Measurements from ENCODE around the gene PSMB2. TPM values are rescaled to one million over a fixed set of nuclear protein-coding genes. Genes with fewer than 3 reads are reported as not detected.

Gene PSMB2
- total RNA-seq, 1 experiment from 2014 or later: 124 TPM

DNA sequence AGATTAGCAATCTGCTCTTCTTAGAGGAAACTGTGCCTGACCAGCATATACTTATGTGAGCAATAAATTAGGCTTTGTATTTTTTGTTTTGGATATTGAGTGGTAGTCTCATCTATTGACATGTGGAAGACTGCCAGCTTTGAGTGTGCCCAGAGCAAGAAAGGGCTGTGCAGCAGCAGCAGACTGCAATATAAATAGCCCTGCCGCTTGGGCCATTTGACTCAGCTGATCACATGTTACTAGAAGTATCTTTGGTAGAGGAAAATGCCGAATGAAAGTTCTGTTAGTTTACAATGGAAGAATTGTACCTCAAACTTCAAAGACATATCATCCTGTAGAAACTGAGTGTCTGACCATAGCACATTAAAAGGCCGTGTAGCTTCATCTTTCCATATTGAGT is 9.1 kb upstream of the PSMB2 start:
- in situ Hi-C loops (cut with HindIII; ENCODE audit: low sequenced_read_pairs): no loop called here
- DNase-seq (ENCODE audit: low spot score): no peak

DNA sequence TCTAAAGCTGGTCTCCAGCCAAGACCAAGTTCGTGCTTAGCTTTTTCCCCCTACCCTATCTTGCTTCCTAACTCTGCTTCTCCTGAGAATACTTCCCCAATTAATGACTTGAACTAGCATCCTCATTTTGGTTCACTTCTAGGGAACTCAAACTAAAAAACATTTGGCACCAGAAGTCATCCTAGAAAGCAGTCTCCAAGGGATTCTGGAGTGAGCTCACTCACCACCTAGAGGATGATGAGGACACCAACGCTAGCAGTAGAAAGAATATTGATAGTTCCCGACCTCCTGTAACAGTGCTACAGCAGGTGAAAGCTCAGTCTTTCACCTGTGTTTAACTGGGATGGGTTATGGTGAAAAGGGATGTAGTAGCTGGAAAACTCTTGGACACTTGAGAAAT is 4.7 kb upstream of the PSMB2 start:
- in situ Hi-C loops (cut with HindIII; ENCODE audit: low sequenced_read_pairs): no loop called here
- DNase-seq (ENCODE audit: low spot score): no peak

DNA sequence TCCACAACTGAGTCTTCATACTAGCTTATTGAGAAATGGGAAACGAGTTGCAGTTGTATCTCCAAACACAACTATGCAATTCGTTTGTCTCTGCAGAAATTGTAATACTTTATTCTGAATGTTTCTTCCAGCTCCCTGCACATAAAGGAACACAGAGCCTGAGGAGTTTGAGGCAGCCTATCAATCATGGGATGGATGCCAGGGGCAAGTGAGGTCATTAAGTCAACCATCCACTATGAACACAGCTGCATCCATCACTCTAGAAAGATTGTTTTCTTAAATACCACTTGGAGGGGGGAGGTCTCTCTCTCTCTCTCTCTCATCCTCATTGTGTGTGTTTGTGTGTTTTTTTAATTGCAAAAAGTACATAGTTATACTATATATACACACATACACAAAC is 2.9 kb upstream of the PSMB2 start:
- in situ Hi-C loops (cut with HindIII; ENCODE audit: low sequenced_read_pairs): no loop called here

DNA sequence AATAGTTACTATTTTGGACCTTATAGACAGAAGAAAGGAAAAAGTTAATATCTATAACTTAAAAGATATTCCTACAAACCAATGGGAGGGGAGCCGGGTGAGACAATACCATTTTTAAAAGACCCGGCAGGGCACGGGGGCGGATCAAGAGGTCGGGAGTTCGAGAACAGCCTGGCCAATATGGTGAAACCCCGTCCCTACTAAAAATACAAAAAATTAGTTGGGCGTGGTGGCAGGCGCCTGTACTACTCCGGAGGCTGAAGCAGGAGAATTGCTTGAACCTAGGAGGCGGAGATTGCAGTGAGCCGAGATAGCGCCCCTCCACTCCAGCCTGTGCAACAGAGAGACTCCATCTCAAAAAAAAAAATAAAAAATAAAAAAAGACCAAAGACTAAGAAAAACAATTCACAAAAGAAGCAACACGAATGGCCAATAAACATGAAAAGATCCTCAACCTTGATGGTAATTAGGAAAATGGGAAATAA is 1.2 kb upstream of the PSMB2 start:
- no peak for DNase-seq (ENCODE audit: low spot score)
- in situ Hi-C loops (cut with HindIII; ENCODE audit: low sequenced_read_pairs): no loop called here

More for the DNA sequence above, 2.9 kb upstream of the PSMB2 start:
- no peak for DNase-seq (ENCODE audit: low spot score)

DNA sequence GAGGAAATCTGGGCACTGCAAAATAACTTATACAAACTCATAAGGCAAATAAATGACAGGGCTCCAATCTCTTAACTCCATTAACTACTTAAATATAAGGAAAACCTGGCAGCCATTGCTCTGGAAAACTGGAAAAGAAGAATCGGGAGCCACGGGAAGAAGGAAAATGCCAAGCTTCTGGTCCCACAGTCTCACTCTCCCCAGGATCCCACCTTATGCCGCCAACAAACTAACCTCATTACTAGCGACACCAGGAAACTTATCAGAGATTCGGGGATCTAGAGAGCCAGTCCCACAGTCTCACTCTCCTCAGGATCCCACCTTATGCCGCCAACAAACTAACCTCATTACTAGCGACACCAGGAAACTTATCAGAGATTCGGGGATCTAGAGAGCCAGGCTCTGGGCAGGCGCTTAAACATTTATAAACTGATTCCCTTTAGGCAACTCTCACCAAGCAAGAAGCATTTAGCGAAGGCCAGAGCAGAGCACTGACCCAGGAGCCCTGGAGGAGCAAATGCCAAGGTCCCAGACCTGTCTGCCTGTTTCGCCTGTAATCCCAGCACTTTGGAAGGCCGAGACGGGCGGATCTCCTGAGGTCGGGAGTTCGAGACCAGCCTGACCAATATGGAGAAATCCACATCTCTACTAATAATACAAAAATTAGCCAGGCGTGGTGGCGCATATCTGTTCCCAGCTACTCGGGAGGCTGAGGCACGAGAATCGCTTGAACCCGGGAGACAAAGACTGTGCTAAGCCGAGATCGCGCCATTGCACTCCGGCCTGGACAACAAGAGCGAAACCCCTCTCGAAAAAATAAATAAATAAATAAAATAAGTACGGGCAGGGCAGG is 720 bp downstream of the PSMB2 start:
- DNase-seq (ENCODE audit: low spot score): no peak
- in situ Hi-C loops (cut with HindIII; ENCODE audit: low sequenced_read_pairs): no loop called here

DNA sequence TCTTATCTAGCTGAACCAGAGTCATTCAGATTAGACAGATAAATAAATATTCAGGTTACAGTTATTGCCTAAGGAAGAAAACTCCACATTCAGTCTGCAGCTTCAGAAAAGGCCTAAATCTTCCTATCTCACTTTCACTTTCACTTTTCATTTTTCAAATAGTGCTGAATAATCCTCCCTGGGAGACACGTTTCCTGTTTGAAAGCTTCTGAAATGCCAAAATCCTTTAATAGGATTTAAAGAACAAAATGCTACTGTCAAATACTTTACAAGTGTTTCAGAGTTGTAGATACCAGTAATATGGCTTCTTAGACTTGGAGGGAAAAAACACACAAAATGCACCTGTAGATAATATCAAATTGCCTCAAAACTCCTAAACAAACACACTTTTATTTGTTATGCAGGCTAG is 3.9 kb downstream of the PSMB2 start:
- no peak for DNase-seq (ENCODE audit: low spot score)

DNA sequence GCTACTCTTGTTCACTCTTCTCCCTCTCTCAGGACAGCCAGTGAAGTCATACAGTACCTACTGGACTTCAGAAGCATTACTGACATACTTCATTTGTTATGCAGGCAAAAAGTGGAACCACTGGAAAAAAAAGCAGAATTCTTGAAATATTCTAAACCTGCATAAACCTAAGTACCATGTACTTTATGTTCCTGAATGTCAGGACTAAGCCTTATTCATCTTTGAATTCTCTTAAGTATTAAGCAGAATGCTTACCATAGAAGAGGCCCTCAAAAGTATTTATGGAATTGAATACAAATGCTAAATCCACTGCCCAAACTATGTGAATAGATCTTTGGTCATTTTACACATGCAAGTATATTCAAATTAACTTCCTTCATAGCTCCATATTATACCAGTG is 7.8 kb downstream of the PSMB2 start:
- in situ Hi-C loops (cut with HindIII; ENCODE audit: low sequenced_read_pairs): no loop called here
- no peak for DNase-seq (ENCODE audit: low spot score)

More for the DNA sequence above, 3.9 kb downstream of the PSMB2 start:
- in situ Hi-C loops (cut with HindIII; ENCODE audit: low sequenced_read_pairs): no loop called here

DNA sequence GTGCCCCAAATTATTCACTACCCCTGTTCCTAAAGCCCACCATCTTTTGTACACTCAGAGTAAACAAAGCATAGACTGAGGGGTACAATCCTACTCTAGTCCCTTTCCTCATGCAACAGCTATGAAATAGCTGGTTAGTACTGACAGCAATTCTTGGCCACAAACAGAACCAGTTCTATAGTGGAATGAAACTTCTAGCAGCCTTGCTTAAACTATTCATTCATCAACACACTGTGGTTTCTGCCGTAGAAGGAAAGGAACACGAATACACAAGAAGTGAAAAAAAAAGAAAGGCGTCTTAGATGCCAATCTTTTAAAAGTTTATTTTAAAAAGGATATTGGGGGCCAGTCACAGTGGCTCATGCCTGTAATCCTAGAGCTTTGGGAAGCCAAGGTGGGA is 9.9 kb downstream of the PSMB2 start:
- in situ Hi-C loops (cut with HindIII; ENCODE audit: low sequenced_read_pairs): no loop called here
- no peak for DNase-seq (ENCODE audit: low spot score)

DNA sequence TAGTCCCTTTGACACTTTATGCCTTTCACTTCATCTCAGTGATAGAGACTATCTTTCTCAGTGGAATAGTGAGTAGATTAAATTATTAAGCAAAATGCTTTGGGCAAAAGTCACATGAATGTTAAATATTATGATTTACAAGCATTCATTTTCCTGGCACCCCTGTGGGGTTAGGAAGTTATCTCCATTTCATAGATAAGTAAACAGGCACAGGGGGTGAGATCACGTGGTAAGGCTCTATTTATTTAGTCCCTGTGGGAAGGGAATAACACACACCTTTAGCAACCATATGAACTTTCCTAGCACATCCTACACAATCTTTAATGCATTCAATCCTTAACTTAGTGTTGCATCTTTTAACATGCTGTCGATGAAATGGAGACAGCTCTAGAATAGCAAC is 12.3 kb downstream of the PSMB2 start:
- DNase-seq (ENCODE audit: low spot score): no peak
- in situ Hi-C loops (cut with HindIII; ENCODE audit: low sequenced_read_pairs): no loop called here

DNA sequence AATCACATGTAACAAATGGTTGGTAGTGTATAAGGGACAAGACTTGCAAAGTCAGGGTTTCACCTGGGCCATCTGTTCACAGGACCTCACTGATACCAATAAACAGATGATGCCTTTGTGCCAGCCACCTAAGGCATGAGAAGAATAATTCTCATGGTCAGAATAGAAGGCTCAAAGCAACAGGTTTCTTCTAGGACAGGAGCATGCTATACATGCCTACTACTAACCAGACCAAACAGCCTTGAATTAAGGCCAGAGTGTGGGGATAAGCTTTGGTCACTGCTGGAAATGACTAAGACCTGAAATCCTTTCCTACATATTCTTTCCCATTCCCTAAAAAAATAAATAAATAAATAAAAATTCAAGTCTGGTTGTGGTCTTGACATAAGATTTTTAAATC is 17.5 kb downstream of the PSMB2 start:
- in situ Hi-C loops (cut with HindIII; ENCODE audit: low sequenced_read_pairs): no loop called here
- no peak for DNase-seq (ENCODE audit: low spot score)

DNA sequence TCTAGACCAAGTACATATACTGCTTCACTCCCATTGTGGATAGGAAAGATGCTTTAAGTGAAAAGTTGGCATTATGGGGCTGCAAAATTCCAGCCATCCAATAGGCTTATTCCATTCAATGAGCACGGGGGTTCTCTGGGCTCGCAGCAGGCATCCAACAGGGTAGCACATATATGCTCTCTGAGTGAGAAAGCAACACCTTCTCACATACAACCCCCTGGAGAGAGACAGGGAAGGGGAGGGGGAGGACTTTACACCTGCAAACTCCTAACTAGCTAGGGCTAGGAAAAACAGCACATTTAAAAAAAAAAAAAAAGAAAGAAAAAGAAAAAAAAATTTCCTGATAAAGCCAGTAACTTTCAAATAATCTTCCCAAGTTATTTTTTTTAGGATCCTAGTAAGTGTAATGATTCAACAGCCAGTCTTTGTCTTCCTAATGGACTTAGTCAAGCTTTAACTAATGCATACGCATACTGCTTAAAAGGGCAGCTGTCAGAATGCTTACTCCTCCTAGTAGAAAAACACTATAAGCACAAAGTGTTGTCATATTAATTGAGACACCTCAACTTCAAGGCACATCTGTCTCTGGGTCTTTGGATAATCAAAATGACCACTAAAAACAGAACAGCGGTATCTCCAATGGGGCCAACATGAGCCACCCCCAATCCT is 18.7 kb downstream of the PSMB2 start:
- in situ Hi-C loops (cut with HindIII; ENCODE audit: low sequenced_read_pairs): no loop called here
- no peak for DNase-seq (ENCODE audit: low spot score)

DNA sequence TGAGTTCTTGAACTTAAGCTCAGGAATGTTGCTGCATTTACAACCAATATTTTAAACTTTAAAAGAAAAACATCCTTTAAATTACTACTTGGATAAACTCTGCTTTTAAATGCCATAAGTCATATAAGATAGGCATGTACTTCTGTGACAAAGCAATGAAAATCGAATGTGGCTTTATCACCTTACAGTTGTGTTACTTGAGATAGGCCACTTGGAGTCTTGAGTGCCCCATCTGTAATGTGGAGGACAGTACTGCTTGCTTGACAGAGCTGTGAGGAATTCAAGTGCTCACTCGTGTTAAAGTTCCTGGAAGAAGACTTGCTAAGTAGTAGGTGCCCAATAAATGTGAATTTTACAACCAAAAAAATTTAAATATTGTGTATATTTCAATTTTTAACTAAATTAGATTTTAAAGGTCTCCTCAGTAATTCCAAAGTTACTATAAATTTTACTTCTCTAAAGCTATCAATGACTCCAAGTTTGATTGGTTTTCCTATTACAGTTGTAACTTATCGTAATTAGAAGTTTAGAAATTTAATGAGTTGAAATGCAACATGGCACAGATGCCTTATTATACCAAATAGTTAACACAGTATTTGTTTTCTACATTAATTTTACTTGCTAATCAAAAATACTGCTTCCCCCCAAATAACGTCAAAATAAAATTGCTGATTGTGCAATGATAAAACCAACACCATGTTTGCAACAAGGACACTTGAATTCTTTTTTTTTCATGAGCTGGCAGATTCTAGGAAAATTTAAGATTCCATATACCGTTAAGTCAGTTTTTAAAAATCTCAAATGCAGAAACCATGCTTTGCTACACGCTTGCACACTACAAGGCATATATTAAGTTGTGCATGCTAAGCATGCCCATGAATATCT is 21.8 kb downstream of the PSMB2 start:
- no peak for DNase-seq (ENCODE audit: low spot score)
- in situ Hi-C loops (cut with HindIII; ENCODE audit: low sequenced_read_pairs): no loop called here

DNA sequence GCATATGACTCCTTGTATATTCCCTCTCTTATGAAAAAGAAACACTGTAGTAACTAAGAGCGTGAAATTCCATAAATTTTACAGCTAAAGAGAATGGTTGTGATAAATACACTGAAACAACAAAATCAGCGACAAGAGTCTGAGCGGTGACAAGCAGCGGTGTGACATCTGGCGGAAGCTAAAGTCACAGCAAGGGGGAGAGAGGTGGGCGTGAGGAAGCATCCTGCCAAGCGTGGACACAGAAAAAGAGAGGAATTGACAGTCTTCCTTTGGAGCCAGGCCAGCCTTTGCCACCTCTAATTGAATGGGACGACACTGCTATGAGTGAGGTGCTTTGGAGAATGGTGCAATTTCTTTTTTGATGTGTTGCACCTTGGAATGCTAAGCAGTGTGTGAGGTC is 25.9 kb downstream of the PSMB2 start:
- in situ Hi-C loops (cut with HindIII; ENCODE audit: low sequenced_read_pairs): no loop called here
- no peak for DNase-seq (ENCODE audit: low spot score)

DNA sequence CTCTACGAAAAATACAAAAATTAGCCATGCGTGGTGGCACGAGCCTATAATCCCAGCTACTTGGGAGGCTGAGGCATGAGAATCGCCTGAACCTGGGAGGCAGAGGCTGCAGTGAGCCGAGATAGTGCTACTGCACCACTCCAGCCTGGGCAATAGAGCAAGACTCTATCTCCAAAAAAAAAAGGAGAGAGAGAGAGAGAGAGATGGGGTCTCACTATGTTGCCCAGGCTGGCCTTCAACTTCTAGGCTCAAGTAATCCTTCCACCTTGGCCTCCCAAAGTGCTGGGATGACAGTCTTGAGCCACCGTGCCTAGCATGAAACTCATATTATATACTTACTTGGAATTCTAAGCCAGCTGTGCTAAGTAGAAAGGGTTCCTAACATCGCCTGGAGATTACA is 29.7 kb downstream of the PSMB2 start:
- DNase-seq (ENCODE audit: low spot score): no peak
- in situ Hi-C loops (cut with HindIII; ENCODE audit: low sequenced_read_pairs): no loop called here

DNA sequence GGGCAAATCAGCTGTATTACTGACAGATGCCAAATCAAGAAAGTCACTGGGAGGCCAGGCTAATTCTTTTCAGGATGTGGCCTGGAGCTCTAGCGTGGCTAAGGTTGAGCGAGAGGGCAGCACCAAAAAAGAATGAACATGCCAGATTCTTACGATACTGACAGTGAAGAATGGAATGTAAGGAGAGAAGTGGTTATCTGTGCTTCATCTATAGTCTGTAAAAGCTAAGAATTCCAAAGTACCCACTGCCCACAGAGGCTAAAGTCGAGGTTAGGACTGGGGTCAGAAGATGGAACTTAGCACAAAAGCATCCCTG is 35.5 kb downstream of the PSMB2 start:
- DNase-seq (ENCODE audit: low spot score): no peak
- in situ Hi-C loops (cut with HindIII; ENCODE audit: low sequenced_read_pairs): no loop called here

DNA sequence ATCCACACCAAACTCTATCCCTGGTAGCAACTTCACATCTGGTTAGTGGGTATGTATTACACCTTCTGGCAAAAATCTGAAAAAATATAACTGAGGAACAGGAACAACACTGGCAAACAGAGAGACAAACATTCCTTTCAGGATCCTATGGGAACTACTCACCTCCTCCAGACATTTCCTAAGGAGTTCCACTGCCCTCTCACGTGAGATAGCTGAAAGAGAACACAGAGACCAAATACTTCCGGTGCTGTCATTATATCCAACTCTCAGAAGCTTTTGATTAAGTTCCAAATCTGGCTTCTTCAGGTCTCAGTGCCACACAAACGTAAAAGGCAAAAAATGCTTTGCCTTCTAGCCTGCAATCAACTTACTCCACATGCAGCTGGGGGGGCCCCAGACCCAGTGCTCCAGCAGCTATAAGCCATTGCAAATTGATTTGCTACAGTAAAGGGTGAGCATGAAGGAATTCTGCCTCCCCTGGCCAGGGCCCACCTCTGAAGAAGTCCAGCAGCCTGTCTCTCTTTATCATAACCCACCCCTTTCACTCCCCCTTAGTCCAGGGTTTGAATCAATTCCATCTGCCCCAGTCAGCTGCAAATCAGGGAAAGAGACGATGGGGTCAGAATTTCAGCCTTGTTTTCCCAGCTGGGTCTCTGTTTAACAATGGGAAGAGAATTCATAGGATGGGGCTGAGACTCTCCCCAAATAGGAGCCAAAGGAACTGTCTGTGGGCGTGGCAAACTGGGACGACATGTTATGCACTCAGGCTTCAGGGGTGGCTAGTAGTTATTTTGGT is 36.1 kb downstream of the PSMB2 start:
- in situ Hi-C loops (cut with HindIII; ENCODE audit: low sequenced_read_pairs): no loop called here
- DNase-seq (ENCODE audit: low spot score): no peak

DNA sequence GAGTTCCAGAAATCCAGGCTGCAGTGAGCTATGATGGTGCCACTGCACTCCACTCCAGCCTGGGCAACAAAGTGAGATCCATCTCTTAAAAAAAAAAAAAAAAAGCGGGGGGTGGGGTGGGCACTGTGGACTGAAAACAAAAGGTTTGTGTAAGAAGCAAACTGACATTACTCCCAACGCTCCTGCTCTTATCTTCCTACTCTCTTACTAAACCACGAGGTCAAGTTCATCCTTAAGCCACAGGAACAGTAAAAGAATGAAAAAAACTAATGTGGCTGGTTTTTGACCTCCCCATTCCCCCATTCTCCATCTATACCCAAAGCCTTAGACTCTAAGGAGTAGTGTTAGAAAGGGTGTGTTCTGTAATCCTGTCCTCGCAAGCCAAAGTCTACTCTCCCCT is 37.4 kb downstream of the PSMB2 start:
- in situ Hi-C loops (cut with HindIII; ENCODE audit: low sequenced_read_pairs): no loop called here
- DNase-seq (ENCODE audit: low spot score): no peak

DNA sequence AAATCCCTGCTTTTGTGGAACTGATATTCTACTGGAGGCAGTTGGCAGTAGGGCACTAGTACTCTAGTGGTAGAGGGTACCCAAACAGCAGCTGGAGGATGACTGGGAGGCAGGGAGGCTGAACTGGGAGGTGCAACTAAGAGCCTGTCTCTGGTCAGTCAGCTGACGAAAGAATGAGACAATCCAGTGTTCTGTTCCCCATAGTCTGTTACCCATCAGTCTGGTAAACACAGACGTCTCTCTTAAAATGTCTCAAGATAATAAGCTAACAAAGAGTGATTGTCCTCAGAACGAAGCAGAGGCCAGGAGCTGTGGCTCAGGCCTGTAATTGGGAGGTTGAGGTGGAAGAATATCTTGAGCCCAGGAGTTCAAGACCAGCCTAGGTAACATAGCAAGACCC is 37.9 kb downstream of the PSMB2 start:
- DNase-seq (ENCODE audit: low spot score): no peak
- in situ Hi-C loops (cut with HindIII; ENCODE audit: low sequenced_read_pairs): no loop called here

DNA sequence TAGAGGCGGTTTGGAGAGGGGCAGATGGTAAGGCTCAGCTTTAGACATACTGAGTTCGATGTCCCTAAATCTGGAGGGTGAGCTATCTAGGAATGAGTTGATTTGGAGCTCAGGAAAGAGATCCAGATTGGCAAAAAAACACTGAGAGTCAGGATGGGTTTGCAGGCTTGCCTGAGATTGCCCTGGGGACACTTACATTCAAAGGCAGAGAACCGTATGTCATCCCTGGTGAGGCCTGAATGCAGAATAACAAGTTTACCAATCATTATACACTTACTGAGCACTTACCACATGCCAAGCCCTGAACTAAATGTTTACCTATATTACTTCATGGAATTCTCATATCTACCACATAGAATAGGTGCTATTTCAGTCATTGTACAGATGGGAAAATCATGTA is 40.7 kb downstream of the PSMB2 start:
- in situ Hi-C loops (cut with HindIII; ENCODE audit: low sequenced_read_pairs): no loop called here
- DNase-seq (ENCODE audit: low spot score): no peak
